ENCODE results near the gene AMD1. TPM values are rescaled to one million over a fixed set of nuclear protein-coding genes. Genes with fewer than 3 reads are reported as not detected.

AMD1 gene
- total and polyA plus RNA-seq, 2 of the 8 experiments (the other 6 are each of a cell fraction or from before 2014, with no cell fraction given), result 60.9 to 177 TPM

GRCh38 chr6:110933912-110934311 lies 59.3 kb downstream of the AMD1 start:
- Histone ChIP-seq H3K4me1 (replicated peaks in 1 of 4; ENCODE audit: control insufficient read depth in 3 of 4, insufficient read depth in 4 of 4, low read length in 3 of 4) (no peaks in the 10 kb centered on the region), H3K27me3 (replicated peaks in 1 of 4; ENCODE audit: control insufficient read depth in 3 of 4, extremely low read depth in 1 of 4, insufficient read depth in 3 of 4, low read length in 3 of 4) (no peaks in the 10 kb centered on the region), H3K56ac (replicated peaks; ENCODE audit: insufficient read length, low read depth, low read length) (no peak overlapping the region), H2BK120ac (replicated peaks; ENCODE audit: low read depth, low read length) (no peak overlapping the region), H2BK12ac (ENCODE audit: low read depth, low read length) (no peak overlapping the region), H4K8ac (ENCODE audit: extremely low read depth, insufficient read depth, low read length) (no peak overlapping the region), H4K5ac (ENCODE audit: insufficient read length, low read depth, low read length) (no peak overlapping the region), H2AK5ac (ENCODE audit: low read depth, low read length) (no peak overlapping the region), H4K91ac (replicated peaks; ENCODE audit: insufficient read length, low read length) (no peak overlapping the region), H3K79me1 (ENCODE audit: low read depth, low read length) (no peaks in the 10 kb centered on the region), H3K4me2 (ENCODE audit: insufficient read depth in 1 of 2, low read depth in 2 of 2, low read length in 2 of 2) (no peak overlapping the region), H2AFZ (ENCODE audit: low read length) (no peak overlapping the region), H2BK5ac (ENCODE audit: low read depth, low read length) (no peak overlapping the region), H3K9ac (replicated peaks in 1 of 4; ENCODE audit: extremely low read depth in 1 of 4, low read depth in 3 of 4, low read length in 3 of 4) (no peak overlapping the region), H3K36me3 (ENCODE audit: control insufficient read depth in 2 of 4, insufficient read depth in 4 of 4, low read length in 3 of 4) (no peaks in the 10 kb centered on the region), H3K18ac (ENCODE audit: extremely low read depth, low read length) (no peak overlapping the region), H4K20me1 (replicated peaks in 1 of 2; ENCODE audit: control insufficient read depth in 1 of 2, insufficient read depth in 2 of 2, low read length in 2 of 2) (no peaks in the 10 kb centered on the region), H3K27ac (ENCODE audit: low read depth, low read length) (no peak overlapping the region), H3K9me3 (ENCODE audit: insufficient read depth in 2 of 2, low read depth in 1 of 2, low read length in 1 of 2) (no peaks in the 10 kb centered on the region), H3K79me2 (ENCODE audit: control insufficient read depth in 1 of 2, insufficient read depth in 2 of 2, low read length in 2 of 2) (no peaks in the 10 kb centered on the region), H3K14ac (ENCODE audit: insufficient read length) (no peak overlapping the region), H3K4me3 (ENCODE audit: extremely low read depth in 1 of 4, insufficient read depth in 2 of 4, low read depth in 3 of 4, low read length in 4 of 4) (no peak overlapping the region), H2BK15ac (ENCODE audit: low read length) (no peak overlapping the region), H3K4ac (replicated peaks; ENCODE audit: insufficient read length, low read depth, low read length) (no peak overlapping the region), H3K23me2 (ENCODE audit: low read depth, low read length) (no peaks in the 10 kb centered on the region), H2BK20ac (ENCODE audit: low read length) (no peak overlapping the region), H3K23ac (ENCODE audit: insufficient read length) (no peak overlapping the region)
- CTCF ChIA-PET (ENCODE audit: partially characterized antibody), result interaction anchor here (0.9 kb wide), 1 partner anchor 372 kb away, joined by 3 read pairs; no protein-coding TSS in a partner anchor
- WGBS, 2 experiments (ENCODE audit: extremely low coverage in 1 of 2, insufficient coverage in 1 of 2, insufficient read length in 1 of 2, insufficient replicate concordance in 2 of 2, low coverage in 1 of 2, low lambda C conversion rate in 2 of 2, missing lambda C conversion rate in 1 of 2), result 82% methylated on average over 2 of the region's 2 CpGs; no CpG with 5 or more reads in 1 of the 2 experiments
- FAIRE-seq (no peak), DNase-seq (ENCODE audit: low read depth in 1 of 2, low spot score in 2 of 2) (no peak)
- POLR2A ChIA-PET (ENCODE audit: partially characterized antibody), result interaction anchor here (3.6 kb wide), 1 partner anchor 24 kb away, joined by 11 read pairs; the partner anchor contains the start of gene GTF3C6
- TF ChIP-seq EGR1 (IDR thresholded peaks at IDR 0.05; ENCODE audit: borderline replicate concordance, low read depth, low read length) (no peak), ASH2L (IDR thresholded peaks at IDR 0.05; ENCODE audit: low read length) (no peak), BCL11A (IDR thresholded peaks at IDR 0.05; ENCODE audit: low read depth in 2 of 2, low read length in 2 of 2) (no peak), SAP30 (IDR thresholded peaks at IDR 0.05; ENCODE audit: insufficient read depth, insufficient replicate concordance, low read length) (no peak), CBX8 (IDR thresholded peaks at IDR 0.05; ENCODE audit: borderline replicate concordance, low read depth, low read length) (no peak), KDM1A (IDR thresholded peaks at IDR 0.05; ENCODE audit: borderline replicate concordance, low read length) (no peak), SP4 (IDR thresholded peaks at IDR 0.05; ENCODE audit: low read length) (no peak)

All from H1 (cell line).